OCI-M2 (cell line): Measurements from ENCODE around the gene MCF2.
"Not testable (repeated sequence)": the region's sequence is repeated elsewhere in the genome, so short reads cannot be mapped to it uniquely, and the experiment has no call there.

ENCODE experiments used
- DNase-seq: peaks from one replicate; lab custom pipeline; 2025; ENCODE audit not compliant: unreplicated experiment; lab: John Stamatoyannopoulos, UW

The MCF2 gene, protein sequence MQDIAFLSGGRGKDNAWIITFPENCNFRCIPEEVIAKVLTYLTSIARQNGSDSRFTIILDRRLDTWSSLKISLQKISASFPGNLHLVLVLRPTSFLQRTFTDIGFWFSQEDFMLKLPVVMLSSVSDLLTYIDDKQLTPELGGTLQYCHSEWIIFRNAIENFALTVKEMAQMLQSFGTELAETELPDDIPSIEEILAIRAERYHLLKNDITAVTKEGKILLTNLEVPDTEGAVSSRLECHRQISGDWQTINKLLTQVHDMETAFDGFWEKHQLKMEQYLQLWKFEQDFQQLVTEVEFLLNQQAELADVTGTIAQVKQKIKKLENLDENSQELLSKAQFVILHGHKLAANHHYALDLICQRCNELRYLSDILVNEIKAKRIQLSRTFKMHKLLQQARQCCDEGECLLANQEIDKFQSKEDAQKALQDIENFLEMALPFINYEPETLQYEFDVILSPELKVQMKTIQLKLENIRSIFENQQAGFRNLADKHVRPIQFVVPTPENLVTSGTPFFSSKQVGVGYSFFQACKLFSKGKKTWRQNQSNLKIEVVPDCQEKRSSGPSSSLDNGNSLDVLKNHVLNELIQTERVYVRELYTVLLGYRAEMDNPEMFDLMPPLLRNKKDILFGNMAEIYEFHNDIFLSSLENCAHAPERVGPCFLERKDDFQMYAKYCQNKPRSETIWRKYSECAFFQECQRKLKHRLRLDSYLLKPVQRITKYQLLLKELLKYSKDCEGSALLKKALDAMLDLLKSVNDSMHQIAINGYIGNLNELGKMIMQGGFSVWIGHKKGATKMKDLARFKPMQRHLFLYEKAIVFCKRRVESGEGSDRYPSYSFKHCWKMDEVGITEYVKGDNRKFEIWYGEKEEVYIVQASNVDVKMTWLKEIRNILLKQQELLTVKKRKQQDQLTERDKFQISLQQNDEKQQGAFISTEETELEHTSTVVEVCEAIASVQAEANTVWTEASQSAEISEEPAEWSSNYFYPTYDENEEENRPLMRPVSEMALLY

DNA sequence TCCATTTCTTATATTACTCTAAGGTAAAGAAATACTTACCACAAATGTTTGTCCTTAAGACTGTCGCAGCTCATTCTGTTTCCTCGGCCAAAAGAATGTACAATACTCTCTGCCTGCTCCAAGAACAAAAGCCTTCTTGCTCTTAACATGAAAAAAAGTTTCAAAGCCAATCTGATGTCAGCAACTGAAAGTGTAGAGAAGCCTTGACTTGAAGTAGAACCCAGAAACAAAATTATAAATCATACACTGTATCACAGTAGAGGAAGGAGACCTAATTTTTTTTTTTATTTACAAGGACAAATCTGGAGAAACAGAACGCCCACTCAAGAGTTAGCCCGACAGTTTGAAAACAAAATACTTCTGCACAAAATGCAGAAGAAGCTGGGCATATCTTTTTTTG lies at the start of gene MCF2:
Gene MCF2, minus strand, starts transcription at position 101 of the 400 bp plus-strand sequence. CDS start 56,423 bp downstream, outside the sequence.
- no peak for DNase-seq

GRCh38 chrX:139751053-139751452 lies 43.1 kb upstream of the MCF2 start:
- no peak for DNase-seq

DNA sequence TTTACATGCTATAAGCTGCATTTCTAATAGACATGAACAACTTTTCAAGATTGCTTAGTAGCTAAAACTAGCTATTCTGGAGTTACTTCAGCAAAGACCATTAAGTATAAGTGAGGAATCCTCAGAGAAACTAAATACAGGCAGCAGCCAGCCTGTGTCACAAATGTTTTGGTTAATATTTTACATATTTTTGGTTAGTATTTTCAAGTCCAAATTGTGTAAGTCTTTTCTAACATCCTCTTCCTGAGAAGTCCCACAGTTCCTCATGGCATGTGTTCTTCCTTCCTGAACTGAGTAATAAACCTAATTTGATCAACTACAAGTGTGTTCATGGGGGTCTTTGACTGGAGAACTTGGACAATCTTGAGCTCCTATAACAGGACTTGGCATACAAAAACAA lies 42.4 kb upstream of the MCF2 start:
- DNase-seq = no peak

GRCh38 chrX:139739138-139739537 lies 31.2 kb upstream of the MCF2 start:
- no peak for DNase-seq

DNA sequence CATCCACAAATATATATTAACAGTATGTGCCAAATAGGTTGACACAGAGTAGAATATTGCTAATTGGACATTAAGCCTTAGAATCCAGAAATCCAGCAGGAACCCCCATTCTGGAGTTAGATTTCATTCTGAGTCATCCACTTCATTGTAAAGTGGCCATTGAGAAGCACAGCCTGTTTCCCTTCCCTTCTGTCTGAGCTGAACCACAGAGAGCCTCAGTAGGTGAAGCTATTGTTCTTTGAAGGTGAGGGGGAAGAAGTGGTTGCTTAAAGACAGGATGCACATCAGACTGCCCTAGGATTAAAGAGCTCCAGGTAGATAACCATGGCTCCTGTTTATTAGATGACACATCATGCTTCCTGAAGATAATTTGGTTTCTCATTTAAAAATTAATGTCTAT lies 30.6 kb upstream of the MCF2 start:
- DNase-seq = no peak

DNA sequence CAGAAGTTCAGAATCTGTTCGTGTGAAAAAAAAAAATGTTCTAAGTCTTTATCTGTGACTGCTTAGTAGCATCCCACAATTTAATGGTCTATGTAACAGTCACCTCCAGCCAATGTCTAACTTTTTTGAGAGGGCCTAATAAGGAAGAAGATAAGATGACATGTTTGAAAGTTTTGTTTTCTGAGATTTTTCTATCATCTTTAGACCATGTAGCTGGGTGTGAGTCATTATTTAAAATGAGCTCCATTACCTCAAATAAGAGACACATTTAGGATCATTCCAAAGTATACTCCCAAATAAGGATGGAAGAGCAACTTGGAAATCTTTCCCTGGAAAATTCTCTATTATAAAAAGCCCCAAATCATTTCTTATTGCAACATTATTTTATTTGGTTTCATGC lies 28.2 kb upstream of the MCF2 start:
- no peak for DNase-seq

DNA sequence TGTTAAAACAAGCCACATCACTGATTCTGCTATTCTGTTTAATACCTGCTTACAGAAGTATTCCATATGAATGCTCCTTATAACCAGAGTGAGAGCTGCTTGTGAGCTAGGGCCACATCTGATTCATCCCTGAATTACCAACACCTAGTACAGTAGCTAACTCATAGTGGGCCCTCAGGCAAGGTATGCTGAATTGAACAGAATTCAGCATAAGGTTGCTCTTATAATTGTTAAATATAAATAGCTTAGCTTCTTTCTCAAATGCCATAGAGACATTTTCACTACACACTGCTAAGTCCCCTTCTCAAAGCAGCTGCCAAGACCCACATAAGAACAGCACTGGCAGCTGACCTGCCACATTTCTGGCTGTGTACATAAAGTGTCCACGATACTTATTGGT lies 27.0 kb upstream of the MCF2 start:
- DNase-seq = no peak

GRCh38 chrX:139725720-139726119 lies 17.8 kb upstream of the MCF2 start:
- DNase-seq = no peak

- DNase-seq = no peak
These were observed 16.7 kb upstream of the MCF2 start for GRCh38 chrX:139724626-139725025.

DNA sequence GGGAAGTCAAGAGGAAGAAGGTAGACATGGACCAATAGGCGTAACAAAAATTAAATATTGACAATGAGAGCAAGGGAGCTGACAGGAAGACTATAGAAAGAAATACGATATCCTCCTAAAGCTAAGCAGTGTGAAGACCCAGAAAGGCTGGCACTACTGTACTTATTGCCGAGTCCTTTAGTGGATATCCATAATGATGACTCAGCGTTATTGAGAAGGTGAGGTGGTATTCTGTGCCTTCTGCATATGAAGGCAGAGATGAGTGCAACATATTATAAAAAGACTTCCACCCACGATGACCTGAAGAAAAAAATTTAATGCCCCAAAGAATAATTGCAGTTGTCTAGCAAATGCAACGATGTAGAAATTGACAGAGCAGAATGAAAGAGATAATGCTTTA lies 13.0 kb upstream of the MCF2 start:
- DNase-seq = no peak

- DNase-seq = no peak
These were observed 12.2 kb upstream of the MCF2 start for GRCh38 chrX:139720136-139720535.

DNA sequence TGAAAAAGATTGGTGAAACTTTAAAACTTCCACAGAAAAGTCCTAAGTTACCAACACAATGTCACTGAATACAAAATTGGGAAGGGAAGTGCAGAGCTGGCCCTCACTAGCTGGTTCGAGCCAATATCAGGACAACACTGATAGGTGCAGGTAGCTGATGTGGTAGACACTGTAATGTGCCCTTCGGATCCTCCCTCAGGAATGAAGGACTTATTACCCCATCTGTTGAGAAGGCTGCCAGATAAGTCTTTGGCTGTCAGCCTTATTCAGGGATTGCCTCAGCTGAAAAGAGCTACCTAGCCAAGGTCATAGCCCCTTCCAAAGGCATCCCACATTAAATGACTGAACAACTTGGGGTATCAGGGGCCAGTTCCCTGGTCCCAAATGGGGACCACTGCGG lies 5.3 kb downstream of the MCF2 start:
- DNase-seq = no peak

- DNase-seq = no peak
These were observed 15.1 kb downstream of the MCF2 start for GRCh38 chrX:139692908-139693307.

- no peak for DNase-seq
These were observed 15.5 kb downstream of the MCF2 start for GRCh38 chrX:139692506-139692849.

DNA sequence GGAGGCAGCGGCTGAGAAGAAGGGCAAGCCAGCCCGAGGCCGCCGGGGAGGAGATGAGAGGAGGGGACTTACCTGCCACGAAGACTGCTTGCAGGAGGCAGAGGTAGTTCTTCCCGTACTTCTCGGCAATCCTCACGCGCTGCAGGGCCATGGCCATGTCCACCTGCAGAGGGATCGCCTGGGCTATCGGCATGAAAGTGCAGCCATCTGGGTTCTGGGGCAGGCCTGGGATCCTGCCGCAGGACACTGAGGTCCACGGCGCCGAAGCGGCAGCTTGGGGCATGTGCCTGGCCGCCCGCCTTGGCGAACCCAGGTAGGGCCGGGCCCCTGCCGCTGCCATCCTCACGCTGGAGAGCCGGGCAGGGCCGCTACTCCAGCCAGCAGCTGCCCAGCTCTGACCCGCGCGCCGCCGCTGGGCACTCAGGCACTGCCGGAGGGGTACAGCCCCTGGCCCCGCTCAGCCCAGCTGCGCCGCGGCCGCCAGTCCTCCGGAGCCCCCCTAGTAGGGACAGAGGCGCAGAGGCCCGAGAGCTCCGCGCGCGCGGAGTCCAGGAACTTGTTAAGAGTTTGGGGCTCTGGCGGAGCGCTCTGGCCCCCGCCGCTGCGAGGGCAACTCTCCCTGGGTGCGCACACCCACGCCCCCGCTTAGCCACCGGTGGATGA lies 16.0 kb downstream of the MCF2 start:
- DNase-seq = no peak

- DNase-seq = no peak
These were observed 16.5 kb downstream of the MCF2 start for GRCh38 chrX:139691493-139691842.

- not testable (repeated sequence) for DNase-seq
These were observed 22.8 kb downstream of the MCF2 start for GRCh38 chrX:139685175-139685574.

GRCh38 chrX:139680356-139680755 lies 27.6 kb downstream of the MCF2 start:
- DNase-seq = no peak

DNA sequence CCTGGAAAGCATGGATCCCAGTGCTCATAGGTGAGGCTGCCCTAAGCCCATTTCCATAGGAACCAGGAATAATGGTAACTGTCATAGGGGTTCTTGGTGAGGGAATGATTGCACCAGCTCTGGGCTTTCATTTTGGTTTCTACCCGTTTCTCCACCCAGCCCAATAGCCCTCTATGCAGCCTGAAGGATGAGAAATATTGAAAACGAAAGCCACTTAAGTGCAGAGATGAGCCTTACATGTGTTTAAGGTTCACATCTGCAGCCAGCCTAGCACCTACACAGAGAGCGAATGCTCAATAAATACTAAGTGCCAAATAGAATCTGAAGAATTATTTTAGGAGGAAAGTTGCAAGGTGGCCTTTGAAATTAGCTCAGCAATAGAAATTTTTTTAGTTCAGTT lies 60.4 kb downstream of the MCF2 start:
- DNase-seq = no peak

GRCh38 chrX:139642241-139642927 lies 65.6 kb downstream of the MCF2 start:
- DNase-seq = no peak

GRCh38 chrX:139640259-139640658 lies 67.7 kb downstream of the MCF2 start:
- DNase-seq = no peak
